PC-9 (cell line): ENCODE results near the gene NOM1. TPM values are rescaled to one million over a fixed set of nuclear protein-coding genes. Genes with fewer than 3 reads are reported as not detected.

Experiments
- BruUV-seq: library from RNA; stranded (reverse); fragments of 400-500 nt; replicated peaks from 2 replicates; lab custom pipeline; 2021; lab: Mats Ljungman, UMichigan
- CTCF ChIA-PET: fragments of 300-600 bp; sonication (Branson Sonifier 250); formaldehyde crosslinking; loops from one replicate; lab custom pipeline; 2022; ENCODE audit warnings: antibody characterized with exemption; lab: Charles Lee
- POLR2A ChIA-PET: fragments of 300-600 bp; sonication (Branson Sonifier 250); formaldehyde crosslinking; loops from one replicate; lab custom pipeline; 2022; ENCODE audit warnings: antibody characterized with exemption; ENCODE audit not compliant: unreplicated experiment; lab: Charles Lee
- DNase-seq, 2 experiments: peaks; one replicate each; pipeline versions ENCODE4 v3.0.0 to v3.0.0-alpha.2; 2015 to 2022; ENCODE audit warnings: mixed read lengths in 1 of 2
- H2AFZ ChIP-seq: fragments of 200-600 bp; sonication (generic); 2 replicates; pipeline ENCODE4 v1.8.1; 2017; ENCODE audit warnings: antibody characterized with exemption
- H3F3A ChIP-seq: fragments of 200-600 bp; sonication (generic); 2 replicates; pipeline ENCODE4 v1.8.1; 2017; ENCODE audit warnings: antibody characterized with exemption, mild to moderate bottlenecking, low read depth; ENCODE audit not compliant: insufficient read depth
- H3K27ac ChIP-seq: fragments of 200-600 bp; sonication (generic); 2 replicates; pipeline ENCODE4 v1.6.1; 2016; ENCODE audit warnings: mixed run types
- H3K27me3 ChIP-seq: fragments of 200-600 bp; sonication (generic); 2 replicates; pipeline ENCODE4 v1.6.1; 2016; ENCODE audit warnings: low read depth, mixed run types; ENCODE audit not compliant: insufficient read depth
- H3K36me3 ChIP-seq: fragments of 200-600 bp; sonication (generic); 2 replicates; pipeline ENCODE4 v1.6.1; 2016; ENCODE audit warnings: low read depth, mixed run types
- H3K4me1 ChIP-seq: fragments of 200-600 bp; sonication (generic); replicated peaks from 2 replicates; pipeline ENCODE4 v1.6.1; 2016; ENCODE audit warnings: mixed run types; ENCODE audit not compliant: insufficient read depth
- H3K4me2 ChIP-seq: fragments of 200-600 bp; sonication (generic); 2 replicates; pipeline ENCODE4 v1.6.1; 2017; ENCODE audit warnings: mixed run types
- H3K4me3 ChIP-seq: fragments of 200-600 bp; sonication (generic); 2 replicates; pipeline ENCODE4 v1.6.1; 2016; ENCODE audit warnings: mixed run types
- H3K79me2 ChIP-seq: fragments of 200-600 bp; sonication (generic); 2 replicates; pipeline ENCODE4 v1.6.1; 2017; ENCODE audit warnings: low read depth, mixed run types
- H3K9me2 ChIP-seq: fragments of 200-600 bp; sonication (generic); 2 replicates; pipeline ENCODE4 v1.8.1; 2017; ENCODE audit warnings: mild to moderate bottlenecking; ENCODE audit not compliant: insufficient read depth
- H3K9me3 ChIP-seq: fragments of 200-600 bp; sonication (generic); 2 replicates; pipeline ENCODE4 v1.8.1; 2016; ENCODE audit warnings: low read depth; ENCODE audit not compliant: insufficient read depth
- H4K20me1 ChIP-seq: fragments of 200-600 bp; sonication (generic); 2 replicates; pipeline ENCODE4 v1.8.1; 2017; ENCODE audit not compliant: insufficient read depth
- EZH2 ChIP-seq: fragments of 200-600 bp; sonication (generic); IDR thresholded peaks from 2 replicates; pipeline ENCODE4 v1.8.0; 2017; ENCODE audit warnings: antibody characterized with exemption, low read depth
- intact Hi-C: fragments of 100-400 bp; cut with micrococcal nuclease; formaldehyde crosslinking; loops from one replicate; pipeline ENCODE4 v1.10.0; 2022; ENCODE audit not compliant: unreplicated experiment
- total RNA-seq: library from RNA; stranded (reverse); gene quantifications from 2 replicates; pipeline ENCODE4 v1.2.3, GENCODE V29; 2021
- TF ChIP-seq, protein P1 (sequence below): fragments of 200-600 bp; sonication (generic); conservative IDR thresholded peaks from 2 replicates; pipeline ENCODE4 v1.6.1; 2017; ENCODE audit warnings: mixed run types, antibody characterized with exemption, mild to moderate bottlenecking, moderate library complexity

Gene NOM1
- total RNA-seq, 1 experiment from 2014 or later: 25.4 TPM

DNA sequence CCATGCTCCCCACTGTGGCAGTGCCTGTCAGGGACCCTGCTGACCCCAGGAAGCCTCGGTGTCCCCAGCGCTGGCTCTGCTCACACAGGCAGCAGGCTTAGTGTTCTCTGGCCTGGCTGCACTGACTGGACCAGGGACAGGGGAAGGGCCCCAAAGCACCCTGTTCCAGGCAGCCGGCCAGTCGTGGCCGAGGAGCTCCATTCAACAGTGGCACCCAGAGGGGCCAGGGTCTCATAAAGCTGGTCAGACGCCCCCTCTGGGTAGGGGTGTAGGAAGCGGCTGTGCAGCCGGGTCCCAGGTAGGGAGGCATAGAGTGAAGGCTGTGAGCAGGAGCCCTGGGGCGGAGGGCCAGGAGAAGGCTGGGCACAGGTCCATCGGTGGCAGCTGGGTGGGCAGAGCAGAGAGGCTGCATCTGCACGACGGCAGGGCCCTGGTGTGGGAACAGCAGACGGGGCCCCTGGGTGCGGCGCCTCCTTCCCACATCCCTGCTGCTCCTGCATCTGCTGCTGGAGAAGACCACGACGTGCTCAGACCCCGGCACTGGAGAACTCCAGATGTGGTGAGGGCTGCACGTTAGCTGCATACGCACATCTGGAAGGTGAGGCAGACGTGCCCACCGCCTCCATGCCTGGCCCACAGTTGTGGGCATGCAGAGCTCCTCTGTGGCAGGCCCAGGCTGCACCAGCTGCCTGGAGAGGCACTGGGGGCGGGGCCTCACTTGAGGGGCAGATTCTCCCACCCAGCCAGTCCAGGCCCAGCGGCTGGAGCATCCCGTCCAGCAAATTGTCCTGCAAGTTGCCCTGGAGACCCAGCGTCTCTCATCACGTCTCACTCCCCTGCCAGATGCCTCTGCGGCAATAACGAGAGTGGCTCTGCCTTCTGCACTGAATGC lies 35.8 kb downstream of the NOM1 start:
- Histone ChIP-seq H2AFZ (no peak overlapping the region), H3K4me1 (no peaks in the 10 kb centered on the region), H3K27me3 (no peaks in the 10 kb centered on the region), H4K20me1 (no peaks in the 10 kb centered on the region), H3F3A (peaks cover 7% of the 10 kb centered on the region), H3K79me2 (no peaks in the 10 kb centered on the region), H3K36me3 (no peaks in the 10 kb centered on the region), H3K4me3 (no peak overlapping the region), H3K9me3 (no peaks in the 10 kb centered on the region), H3K9me2 (no peaks in the 10 kb centered on the region), H3K4me2 (no peak overlapping the region), H3K27ac (no peak overlapping the region)
- ChIA-PET POLR2A (interaction anchor here (0.5 kb wide), 1 partner anchor 329 kb away, joined by 4 read pairs; no protein-coding TSS in a partner anchor), CTCF (no interaction called here)
- intact Hi-C loops: no loop called here
- TF ChIP-seq EZH2: no peak
- TF ChIP-seq, protein P1, sequence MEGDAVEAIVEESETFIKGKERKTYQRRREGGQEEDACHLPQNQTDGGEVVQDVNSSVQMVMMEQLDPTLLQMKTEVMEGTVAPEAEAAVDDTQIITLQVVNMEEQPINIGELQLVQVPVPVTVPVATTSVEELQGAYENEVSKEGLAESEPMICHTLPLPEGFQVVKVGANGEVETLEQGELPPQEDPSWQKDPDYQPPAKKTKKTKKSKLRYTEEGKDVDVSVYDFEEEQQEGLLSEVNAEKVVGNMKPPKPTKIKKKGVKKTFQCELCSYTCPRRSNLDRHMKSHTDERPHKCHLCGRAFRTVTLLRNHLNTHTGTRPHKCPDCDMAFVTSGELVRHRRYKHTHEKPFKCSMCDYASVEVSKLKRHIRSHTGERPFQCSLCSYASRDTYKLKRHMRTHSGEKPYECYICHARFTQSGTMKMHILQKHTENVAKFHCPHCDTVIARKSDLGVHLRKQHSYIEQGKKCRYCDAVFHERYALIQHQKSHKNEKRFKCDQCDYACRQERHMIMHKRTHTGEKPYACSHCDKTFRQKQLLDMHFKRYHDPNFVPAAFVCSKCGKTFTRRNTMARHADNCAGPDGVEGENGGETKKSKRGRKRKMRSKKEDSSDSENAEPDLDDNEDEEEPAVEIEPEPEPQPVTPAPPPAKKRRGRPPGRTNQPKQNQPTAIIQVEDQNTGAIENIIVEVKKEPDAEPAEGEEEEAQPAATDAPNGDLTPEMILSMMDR: no peak
- no TSS peak for BruUV-seq
- DNase-seq: no peak

DNA sequence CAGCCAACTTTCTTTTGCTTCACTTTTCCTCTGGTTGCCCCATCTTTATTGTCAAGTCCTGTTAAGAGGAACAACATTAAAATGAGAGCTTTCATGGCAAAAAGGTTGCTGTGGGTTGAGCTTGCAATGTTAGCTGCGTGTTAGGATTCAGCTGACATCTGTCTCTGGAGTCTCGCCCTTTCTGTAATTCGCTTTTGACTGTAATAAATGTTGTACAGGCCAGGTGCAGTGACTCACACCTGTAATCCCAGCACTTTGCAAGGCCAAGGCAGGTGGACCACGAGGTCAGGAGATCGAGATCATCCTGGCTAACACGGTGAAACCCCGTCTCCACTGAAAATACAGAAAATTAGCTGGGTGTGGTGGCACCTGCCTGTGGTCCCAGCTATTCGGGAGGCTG lies 36.9 kb downstream of the NOM1 start:
- no TSS peak for BruUV-seq
- Histone ChIP-seq H3K36me3 (no peaks in the 10 kb centered on the region), H3K9me2 (no peaks in the 10 kb centered on the region), H3F3A (peaks cover 7% of the 10 kb centered on the region), H3K27me3 (no peaks in the 10 kb centered on the region), H2AFZ (no peak overlapping the region), H3K4me2 (no peak overlapping the region), H3K4me1 (no peaks in the 10 kb centered on the region), H4K20me1 (no peaks in the 10 kb centered on the region), H3K9me3 (no peaks in the 10 kb centered on the region), H3K4me3 (no peak overlapping the region), H3K27ac (no peak overlapping the region), H3K79me2 (no peaks in the 10 kb centered on the region)
- intact Hi-C loops: no loop called here
- TF ChIP-seq, protein P1: no peak
- no peak for TF ChIP-seq EZH2
- no peak for DNase-seq
- POLR2A ChIA-PET: no interaction called here
- CTCF ChIA-PET: no interaction called here

DNA sequence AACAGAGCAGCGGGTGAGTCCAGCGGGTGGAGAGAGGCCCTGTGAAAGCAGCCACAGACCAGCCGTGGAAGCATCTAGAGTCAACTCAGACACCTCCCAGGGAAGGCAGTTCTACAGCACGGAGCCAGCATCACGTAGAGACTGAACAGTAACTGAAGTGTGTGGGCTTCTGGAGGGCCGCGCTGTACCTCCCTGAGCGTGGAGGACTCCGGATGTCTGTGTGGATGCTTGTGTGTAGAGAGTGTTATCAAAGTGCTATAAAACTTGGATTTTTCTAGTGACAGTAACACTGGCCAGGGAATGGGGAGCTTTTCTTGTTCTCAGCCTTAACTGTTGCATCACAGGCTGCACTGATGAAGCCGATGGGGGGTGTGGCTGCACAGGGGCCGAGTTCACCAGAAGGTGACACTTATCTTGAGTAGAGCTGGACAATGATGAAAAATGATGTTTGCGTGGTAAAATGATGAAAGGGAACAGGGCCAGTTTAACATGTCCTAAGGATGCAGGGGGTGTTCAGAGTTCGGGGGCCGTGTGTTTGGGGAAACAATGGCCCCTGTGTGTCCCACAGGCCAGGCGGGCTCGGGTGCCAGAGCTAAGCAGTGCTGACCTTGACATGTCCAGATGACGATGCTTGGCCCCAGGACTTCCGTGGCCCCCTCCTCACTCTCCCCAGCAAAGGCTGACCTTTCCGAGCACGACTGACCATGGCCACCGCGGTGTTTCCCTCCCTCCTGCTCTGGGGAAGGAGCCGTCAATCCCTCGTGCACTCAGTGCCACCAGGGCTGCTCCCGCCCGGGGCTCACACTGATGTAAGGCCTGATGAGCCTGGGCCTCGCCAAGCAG lies 39.1 kb downstream of the NOM1 start:
- Histone ChIP-seq H3K27ac (no peak overlapping the region), H3K9me3 (no peaks in the 10 kb centered on the region), H3K27me3 (no peaks in the 10 kb centered on the region), H3F3A (peaks cover 7% of the 10 kb centered on the region), H2AFZ (no peak overlapping the region), H3K4me3 (no peak overlapping the region), H3K4me2 (no peak overlapping the region), H3K36me3 (no peaks in the 10 kb centered on the region), H3K79me2 (no peaks in the 10 kb centered on the region), H3K4me1 (no peaks in the 10 kb centered on the region), H4K20me1 (no peaks in the 10 kb centered on the region), H3K9me2 (no peaks in the 10 kb centered on the region)
- DNase-seq: no peak
- no TSS peak for BruUV-seq
- intact Hi-C loops: no loop called here
- TF ChIP-seq, protein P1: no peak
- TF ChIP-seq EZH2: no peak
- POLR2A ChIA-PET: no interaction called here
- CTCF ChIA-PET: no interaction called here
